Right ventricle myocardium inferior (tissue), 1 donor: ENCODE measurements around the gene CPN2. TPM values are rescaled to one million over a fixed set of nuclear protein-coding genes. Genes with fewer than 3 reads are reported as not detected.

Source experiments
- ATAC-seq: fragments of 200-7000 bp; cut with Tn5 transposase; one replicate; pipeline ENCODE4 v1.9.1; 2020; ENCODE audit warnings: mild to moderate bottlenecking, moderate library complexity
- DNase-seq: peaks from one replicate; pipeline ENCODE4 v3.0.0; 2021; ENCODE audit errors: missing footprints
- intact Hi-C: fragments of 100-400 bp; cut with DNase I; formaldehyde crosslinking; loops from one replicate; pipeline ENCODE4 v1.11.0; 2022
- total RNA-seq: library from RNA; stranded (reverse); fragmentation: NEBNext Ultra II Directional; extraction: Animal tissue kit (Norgen Biotek cat#: 25700); gene quantifications from one replicate; pipeline ENCODE4 v1.2.1, GENCODE V29; 2021
- donor health status: DM: no; HTN: yes; CAD: no; lungs with severe emphysema.

Gene CPN2
- total RNA-seq, 1 donor from 2014 or later = 2.3 TPM

DNA sequence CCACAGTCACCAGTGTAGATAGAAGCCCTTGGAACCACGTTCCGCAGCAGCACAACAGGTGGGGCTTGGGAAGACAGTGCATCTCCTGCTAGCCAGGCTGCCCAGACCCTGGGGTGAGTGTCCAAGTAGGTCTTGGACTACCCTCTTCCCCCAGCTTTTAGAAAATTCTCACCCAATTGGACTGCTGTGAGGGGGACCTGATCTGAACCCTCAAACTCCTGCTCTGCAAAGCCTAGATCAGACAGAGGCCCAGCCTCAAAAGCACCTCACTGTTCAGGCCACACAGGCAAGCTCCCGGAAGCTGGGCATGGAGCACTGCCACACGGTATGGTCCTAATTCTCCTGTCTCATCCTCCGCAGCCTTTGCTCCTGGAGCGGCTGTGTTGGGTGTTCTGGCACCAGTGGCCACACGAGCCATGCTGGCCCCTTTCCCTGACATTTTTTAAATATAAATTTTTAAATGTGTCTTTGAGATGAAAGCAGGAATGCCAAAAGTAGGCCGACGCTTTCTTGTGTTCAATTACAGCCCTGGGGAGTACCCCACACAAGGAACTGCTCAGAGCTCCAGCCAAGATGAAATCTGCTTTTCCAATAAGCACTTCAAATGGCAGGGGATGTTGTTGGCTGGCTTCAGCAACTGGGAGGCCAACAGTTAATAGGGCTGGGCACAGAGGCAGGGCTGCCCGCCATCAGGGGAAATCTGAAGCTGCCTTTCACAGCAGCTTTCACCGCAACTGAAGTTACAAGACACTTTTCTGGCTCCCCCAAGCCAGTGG lies 40.9 kb downstream of the CPN2 start:
- intact Hi-C loops = no loop called here

DNA sequence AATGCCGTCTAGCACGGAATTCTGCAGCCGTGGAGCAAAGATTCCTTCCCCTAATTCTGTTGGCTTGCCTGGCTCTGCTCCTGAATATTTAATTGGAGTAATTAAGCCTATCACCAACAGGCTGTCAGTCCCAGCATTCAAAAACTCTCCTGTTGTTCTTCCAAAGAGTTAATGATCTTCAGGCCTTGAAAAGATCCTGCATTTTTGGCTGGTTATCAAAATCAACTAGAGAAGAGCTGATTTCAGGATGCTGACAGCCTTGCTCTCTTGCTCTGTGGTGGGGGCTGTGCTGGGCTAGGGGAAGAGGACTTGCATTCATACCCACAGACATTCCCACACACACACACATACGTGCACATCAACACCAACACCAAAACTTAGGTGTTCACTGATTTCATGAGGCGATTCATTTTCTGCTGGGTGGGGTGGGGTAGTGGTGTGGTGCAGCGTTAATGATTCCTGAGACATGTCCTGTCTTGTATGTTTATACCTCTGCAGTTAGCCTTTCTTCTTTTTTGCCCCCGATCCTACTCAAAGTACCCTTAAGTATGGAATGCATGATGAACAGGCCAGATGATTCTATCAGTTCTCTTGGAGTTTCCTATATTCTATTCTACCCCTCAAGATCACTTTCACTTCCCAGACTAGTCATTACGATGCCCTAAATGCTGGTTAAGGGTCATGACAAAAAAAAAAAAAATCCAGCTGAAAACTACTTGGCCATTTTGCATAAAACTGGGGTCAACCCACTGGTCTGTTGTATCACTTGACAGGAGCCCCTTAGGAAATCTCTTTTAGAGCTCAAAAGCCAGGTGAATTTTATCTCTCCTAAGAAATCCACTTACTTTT lies 42.3 kb downstream of the CPN2 start:
- ATAC-seq (no peak), DNase-seq (no peak)
- intact Hi-C loops = no loop called here

More for the DNA sequence above, 40.9 kb downstream of the CPN2 start:
- no peak for DNase-seq
- no peak for ATAC-seq

DNA sequence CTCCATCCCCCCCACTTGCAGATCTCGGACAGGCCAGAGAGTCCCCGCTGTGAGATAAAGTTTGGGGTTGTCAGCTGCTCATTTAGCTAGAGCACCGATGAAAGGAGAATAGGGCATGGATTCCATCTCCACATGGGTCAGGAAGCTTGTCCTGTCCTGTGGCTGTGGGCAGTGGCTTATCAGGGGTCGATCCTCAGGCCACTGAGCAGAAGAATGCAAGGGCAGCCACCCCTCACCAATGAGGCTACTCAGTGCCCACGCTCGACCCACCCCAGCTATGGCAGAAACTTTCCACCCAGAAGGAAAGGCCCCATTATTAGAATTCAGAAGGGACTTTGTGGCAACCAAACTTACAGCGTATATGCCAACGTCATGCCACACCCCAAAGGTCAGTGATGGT lies 43.3 kb downstream of the CPN2 start:
- ATAC-seq (no peak), DNase-seq (no peak)
- intact Hi-C loops = no loop called here

DNA sequence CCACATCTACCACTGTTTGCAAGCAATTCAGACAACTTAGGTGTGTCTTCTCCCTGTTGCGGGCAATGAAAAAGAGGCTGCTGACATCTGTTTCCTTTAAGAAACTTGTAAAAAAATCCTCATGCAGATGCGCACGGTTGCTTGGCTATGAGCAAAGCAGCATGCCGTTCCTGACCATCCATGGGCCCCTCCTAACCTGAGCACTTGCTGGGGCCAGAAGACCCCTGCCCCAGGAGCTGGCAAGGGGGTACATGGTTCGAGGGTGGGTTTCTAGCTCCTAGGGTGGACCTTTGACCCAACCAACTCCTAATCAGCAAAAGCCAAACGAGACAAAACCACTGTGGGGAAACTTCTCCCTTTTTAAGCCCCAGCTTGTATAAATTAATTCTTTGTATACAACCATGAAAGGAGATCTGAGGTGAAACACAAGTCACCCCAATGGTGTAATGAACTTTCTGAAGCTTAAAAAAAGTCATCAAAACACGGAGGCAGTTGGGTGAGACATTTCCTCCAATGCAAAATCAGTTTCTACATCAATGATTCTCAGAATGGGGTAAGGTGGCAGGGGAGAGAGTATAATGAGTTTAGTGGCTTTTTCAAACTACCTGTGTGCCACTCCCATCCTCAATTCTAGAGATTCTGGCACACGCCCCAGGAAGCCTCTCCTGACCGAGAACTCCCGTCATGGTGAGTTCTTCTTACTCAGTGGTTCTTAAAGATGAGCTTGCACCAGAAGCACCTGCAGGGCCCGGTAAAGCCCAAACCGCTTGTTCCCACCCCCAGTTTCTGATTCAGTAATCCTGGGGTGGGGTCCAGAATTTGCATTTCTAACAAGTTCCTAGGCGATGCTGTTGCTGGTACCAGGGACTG lies 44.1 kb downstream of the CPN2 start:
- intact Hi-C loops = no loop called here
- ATAC-seq (no peak), DNase-seq (peak; percentile 25)

DNA sequence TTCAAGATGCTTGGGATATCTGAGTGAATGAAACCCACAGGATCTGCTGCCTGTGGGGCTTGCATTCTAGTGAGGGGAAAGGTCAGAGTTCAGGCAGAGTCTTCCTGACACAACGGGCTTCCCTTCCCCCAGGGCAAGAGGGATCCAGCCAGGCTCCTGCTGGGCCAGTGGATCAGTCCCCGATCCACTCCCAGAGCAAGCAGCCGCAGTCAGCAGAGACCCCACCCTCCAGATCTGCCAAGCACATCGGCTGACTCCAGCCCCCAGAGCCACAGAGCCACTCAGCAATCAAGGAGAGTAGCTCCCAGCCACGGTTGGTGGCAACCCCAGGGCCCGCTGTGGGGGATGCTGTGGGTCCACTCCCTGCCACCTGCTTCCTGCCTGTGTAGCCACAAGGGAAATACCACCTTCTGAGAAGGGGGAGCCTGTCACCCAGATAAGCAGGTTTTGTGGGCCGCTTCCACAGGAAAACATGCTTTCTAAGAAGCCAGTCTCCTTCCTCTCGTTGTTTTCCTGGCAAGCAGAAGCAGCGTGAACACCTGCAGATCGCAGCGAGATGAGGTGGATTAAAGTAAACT lies 44.9 kb downstream of the CPN2 start:
- DNase-seq (no peak), ATAC-seq (no peak)
- intact Hi-C loops = no loop called here

DNA sequence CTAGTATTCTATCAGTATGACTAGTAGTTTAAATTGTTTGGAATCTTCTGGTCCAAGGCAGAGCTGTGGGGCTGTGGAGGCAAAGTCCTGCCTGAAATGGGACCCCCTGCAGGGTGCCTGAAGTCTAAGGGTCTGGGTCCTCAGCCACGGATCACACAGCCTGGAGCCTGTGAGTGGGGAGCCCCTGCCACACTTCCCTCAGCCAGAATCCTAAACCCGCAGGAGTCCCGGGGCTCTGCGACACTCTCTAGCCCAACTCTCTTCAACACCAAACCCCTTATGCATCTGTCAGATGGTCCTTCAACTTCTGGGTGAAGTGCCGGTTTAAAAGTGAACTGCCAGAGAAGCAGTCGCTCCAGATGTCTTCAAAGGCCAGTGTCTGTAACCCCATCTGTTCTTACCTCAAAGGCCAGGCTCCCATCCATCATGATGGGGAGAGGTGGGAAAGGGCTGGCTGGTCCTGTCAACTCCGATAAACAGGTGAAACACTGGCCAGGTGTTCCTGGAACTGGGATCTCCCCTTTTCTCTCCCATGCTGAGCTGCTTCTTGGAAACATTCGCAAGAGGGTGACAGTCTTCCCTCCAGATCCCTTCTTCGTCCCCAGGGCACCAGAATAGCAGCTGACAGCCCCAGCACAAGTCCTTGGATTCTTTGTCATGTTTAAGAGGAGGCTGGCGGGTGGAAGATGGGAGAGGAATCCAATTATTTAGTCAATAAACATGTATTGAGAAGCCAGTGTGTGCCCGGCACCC lies 45.6 kb downstream of the CPN2 start:
- intact Hi-C loops = no loop called here
- DNase-seq = peak; percentile 18
- no peak for ATAC-seq

DNA sequence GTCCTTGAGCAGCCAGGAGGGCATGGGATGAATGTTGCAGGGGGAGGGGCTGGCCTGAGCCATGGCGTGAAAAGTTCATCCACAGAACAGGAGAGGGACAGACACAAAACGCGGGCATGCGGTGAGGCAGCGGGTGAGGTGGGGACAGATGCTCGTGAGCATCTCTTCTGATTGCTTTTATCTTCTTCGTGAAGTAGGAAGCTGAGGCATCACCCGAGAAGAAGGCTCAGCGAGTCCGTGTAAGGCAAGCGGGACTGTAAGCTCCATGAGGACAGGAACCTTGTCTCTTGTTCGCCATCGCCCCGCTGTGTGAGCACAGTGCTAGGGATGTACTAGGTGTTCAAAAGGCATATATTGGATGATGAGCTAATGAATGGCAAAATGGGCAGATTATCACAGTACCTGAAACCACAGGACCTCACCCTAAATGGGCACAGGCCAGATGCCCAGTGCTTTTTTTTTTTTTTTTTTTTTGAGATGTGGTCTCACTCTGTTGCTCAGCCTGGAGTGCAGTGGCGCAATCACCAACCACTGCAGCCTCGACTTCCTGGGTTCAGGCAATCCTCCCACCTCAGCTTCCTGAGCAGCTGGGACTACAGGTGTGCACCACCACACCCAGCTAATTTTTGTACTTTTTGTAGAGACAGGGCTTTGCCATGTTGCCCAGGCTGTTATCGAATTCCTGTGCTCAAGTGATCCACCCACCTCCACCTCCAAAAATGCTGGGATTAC lies 46.8 kb downstream of the CPN2 start:
- intact Hi-C loops = no loop called here
- no peak for DNase-seq
- no peak for ATAC-seq

DNA sequence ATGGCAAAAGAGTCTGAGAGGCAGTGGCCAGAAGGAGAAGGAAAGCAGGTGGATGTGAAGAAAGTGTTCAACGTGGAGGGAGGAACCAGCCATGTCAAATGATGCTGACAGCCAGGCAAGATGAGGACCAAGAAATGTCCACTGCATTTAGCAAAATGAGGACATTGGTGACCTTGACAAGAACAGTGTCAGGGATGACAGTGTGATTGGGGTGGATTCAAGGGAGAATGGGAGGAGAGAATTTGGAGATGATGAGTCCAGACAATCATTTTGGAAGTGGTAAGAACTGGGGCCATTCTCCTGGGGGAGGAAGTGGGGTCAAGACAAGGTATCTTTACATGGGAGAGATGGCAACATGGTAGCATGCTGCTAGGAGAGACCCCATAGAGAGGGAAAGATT lies 47.4 kb downstream of the CPN2 start:
- no peak for ATAC-seq
- no peak for DNase-seq
- intact Hi-C loops = no loop called here

DNA sequence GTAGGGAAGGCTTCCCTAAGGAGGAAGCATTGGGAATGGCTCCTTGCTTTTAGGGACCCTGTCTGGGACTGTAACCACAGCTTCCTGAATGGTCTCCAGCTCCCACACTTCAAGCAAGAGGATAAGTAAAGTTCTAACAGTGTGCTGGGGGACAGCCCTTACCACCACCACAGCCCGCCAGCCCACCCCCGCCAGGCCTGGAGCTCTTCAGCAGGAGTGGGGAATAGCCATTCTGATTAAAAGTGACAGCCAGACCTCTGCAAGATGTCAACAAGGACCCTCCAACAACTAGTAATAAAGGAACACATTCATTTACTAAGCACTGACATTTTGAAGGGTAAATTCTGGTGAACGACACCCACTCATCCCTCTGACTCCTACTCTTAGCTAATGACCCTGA lies 49.4 kb downstream of the CPN2 start:
- no peak for ATAC-seq
- intact Hi-C loops = no loop called here
- no peak for DNase-seq

DNA sequence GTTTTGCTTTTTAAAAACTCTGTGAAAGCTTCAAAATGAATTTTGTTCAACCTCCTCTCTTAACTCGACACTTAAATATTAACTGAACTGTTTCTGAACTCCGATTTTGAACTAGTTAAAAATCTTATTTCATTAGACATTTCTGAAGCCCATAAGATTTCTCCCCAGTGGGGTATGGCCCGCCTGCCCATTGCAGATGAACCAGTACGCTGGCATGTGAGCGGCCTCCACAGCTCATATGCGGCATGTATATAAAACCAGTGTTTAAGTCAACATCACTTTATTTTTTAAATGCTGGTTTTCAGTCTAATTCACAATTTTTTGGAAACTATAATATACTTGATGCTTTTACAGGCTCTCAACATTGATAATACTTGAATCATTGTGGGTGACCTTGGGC lies 50.2 kb downstream of the CPN2 start:
- ATAC-seq (no peak), DNase-seq (no peak)
- intact Hi-C loops = no loop called here

DNA sequence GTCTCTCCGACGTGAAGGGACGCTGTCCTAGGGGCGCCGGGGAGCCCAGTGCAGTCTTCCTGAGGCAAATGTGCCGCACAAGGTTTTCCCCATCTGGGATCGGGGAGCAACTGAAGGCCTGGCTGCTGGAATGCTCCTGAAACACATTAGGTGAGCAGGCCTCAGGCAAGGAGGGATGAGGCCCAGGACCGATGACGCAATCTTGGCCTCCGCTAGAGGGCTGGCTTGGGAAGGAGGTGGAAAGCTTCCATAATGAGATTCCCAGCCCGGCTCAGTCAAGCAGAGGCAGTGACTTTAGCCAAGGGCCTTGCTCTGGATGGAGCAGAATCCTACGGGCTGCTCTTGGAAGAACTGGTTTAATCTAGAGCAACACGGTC lies 50.8 kb downstream of the CPN2 start:
- intact Hi-C loops = no loop called here
- DNase-seq (peak; percentile 82), ATAC-seq (peak; percentile 85)

DNA sequence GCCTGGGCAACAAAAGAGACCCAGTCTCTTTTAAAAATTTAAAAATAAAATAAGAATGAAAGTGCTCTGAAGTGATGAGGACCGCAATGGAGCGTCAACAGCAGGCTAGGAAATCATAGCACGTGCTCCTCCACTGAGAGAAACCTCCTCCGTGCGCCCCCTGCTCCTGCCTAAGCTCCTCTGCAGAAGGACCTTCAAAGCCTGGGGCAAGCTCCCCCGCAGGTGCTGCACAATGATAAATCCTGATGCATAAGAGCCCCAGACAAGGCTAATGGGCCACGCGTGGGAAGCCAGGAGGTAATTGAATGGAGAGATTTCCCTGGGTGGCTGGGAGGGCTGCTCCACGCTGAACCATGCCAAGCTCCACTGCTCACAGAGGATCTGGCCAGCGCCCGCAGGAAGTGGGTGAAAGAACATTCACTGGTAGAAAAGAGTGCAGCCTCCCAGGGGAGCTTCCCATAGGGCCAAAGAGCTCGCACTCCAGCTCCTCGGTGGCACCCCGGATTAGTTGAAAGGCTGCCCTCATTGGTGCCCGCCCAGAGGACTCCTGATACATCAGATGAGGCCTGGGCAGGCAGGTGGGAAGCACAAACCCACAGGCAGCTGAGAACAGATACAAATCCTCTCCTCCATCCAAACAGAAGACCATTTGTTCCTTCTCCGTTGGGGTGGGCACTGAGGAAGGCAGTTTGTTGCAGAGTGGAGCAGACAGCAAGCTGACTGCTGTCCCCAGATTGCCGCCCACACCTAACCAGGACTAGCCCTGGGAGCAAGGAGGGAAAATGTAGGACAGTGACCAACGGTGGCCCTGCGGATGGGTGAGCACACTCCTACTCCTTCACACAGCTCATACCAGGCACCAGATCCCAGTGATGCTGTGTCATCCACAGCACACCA lies 52.5 kb downstream of the CPN2 start:
- DNase-seq (no peak), ATAC-seq (no peak)
- intact Hi-C loops = no loop called here

DNA sequence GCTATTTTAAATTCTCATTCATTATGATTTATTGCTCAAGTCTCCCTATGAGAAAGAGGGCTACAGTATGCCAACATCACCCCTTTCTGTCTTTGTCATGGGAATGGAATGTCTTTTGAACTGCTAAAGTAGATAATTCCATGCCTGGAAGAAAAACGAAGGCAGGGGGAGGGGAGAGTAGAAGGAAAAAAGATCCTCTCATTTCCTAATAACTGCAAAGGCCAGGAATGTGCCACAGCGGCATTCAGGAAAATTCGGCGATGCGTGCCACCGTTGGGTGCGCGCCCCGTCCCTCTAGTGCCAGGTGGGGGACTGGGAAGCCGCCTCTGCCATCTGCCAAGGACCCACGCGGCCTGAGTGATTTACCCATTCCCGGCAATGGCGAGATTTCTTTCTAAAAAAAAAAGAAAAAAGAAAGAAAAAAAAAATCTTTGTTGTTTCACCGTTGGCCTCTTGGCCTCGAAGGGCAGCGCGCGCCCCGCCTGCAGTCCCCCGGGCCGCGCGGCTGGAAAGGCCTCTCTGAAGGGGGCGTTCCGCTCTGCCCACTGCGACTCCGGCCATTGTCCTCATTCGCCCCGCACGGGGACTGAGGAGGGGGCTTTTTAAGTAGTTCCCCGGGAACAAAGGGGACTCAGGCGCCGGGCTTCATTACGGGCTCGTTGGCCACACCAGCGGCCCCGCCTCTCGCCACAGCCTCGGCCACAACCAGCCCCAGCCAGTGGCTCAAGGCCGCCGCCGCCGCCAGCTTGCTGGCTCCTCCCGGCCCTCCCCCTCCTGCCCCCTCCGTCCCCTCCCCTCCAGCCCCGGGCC lies 54.5 kb downstream of the CPN2 start:
- intact Hi-C loops = no loop called here
- no peak for DNase-seq
- ATAC-seq = peak; percentile 46

DNA sequence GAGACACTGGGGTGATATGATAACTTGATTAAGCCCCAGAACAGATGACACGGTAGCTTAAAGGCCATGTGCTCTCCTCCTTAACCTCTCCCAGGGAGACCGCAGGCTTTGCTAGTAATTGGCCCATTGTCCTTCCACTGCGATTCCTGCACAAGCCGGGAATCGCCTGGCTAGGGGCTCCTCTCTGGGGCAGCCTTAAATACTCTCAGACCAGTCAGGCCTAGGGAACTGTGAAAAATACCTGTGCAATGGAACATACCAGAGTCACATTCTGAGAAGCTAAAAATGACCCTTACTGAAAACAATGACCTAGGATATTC lies 56.3 kb downstream of the CPN2 start:
- no peak for ATAC-seq
- no peak for DNase-seq
- intact Hi-C loops = no loop called here

DNA sequence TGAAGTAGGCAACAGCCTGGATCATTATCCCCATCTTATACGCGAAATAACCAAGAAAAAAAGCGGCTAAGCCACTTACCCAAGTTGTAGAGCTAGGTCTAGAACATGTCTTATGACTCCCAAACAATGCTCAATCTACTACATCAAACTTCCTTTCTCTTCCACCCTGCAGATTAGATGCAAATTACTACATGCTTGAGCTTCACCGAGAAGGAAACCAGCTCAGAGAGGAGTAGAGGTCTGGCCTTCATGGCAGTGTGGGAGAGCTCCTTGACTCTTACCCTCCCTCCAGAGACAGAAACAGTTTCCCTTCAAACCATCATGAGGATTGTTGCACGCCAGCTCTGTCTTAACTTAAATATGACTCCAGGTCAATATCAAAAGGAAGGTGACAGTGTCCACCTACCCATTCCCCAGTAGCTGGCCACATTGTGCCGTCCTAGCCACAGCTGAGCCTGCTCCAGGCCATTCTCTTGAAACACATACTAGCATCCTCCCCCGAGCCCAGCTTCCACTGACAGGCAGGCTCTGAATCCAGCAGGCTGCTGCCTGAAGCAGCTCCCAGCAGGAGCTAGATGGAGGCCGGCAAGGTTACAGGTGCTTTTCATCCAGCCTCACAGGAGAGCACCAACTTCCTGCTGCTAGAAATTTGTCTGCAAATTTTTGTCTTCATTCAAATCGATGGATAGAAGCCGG lies 56.8 kb downstream of the CPN2 start:
- intact Hi-C loops = no loop called here
- DNase-seq (no peak), ATAC-seq (no peak)
